ENCODE results near the gene FBLN7.

FBLN7 gene

GRCh38 chr2:112152476-112153178, 14.4 kb downstream of the FBLN7 start:
- TF ChIP-seq CTCF (IDR thresholded peaks at IDR 0.05; ENCODE audit: borderline replicate concordance, insufficient read depth, low read depth, low read length), result no peak
- H3K4me3 ChIP-seq (ENCODE audit: low read depth, low read length), result no peak overlapping the region

GRCh38 chr2:112153179-112153490, 14.9 kb downstream of the FBLN7 start:
- no peak overlapping the region for H3K4me3 ChIP-seq (ENCODE audit: low read depth, low read length)
- no peak for TF ChIP-seq CTCF (IDR thresholded peaks at IDR 0.05; ENCODE audit: borderline replicate concordance, insufficient read depth, low read depth, low read length)

- no peak for TF ChIP-seq CTCF (IDR thresholded peaks at IDR 0.05; ENCODE audit: borderline replicate concordance, insufficient read depth, low read depth, low read length)
- H3K4me3 ChIP-seq (ENCODE audit: low read depth, low read length), result no peak overlapping the region
These were observed 15.3 kb downstream of the FBLN7 start for GRCh38 chr2:112153501-112153900.

- H3K4me3 ChIP-seq (ENCODE audit: low read depth, low read length), result no peak overlapping the region
- TF ChIP-seq CTCF (IDR thresholded peaks at IDR 0.05; ENCODE audit: borderline replicate concordance, insufficient read depth, low read depth, low read length), result no peak
These were observed 16.3 kb downstream of the FBLN7 start for GRCh38 chr2:112154246-112155117.

GRCh38 chr2:112155331-112156151, 17.4 kb downstream of the FBLN7 start:
- H3K4me3 ChIP-seq (ENCODE audit: low read depth, low read length), result no peak overlapping the region
- TF ChIP-seq CTCF (IDR thresholded peaks at IDR 0.05; ENCODE audit: borderline replicate concordance, insufficient read depth, low read depth, low read length), result no peak

GRCh38 chr2:112156152-112156986, 18.2 kb downstream of the FBLN7 start:
- H3K4me3 ChIP-seq (ENCODE audit: low read depth, low read length), result no peak overlapping the region
- TF ChIP-seq CTCF (IDR thresholded peaks at IDR 0.05; ENCODE audit: borderline replicate concordance, insufficient read depth, low read depth, low read length), result no peak

All from GM12875 (cell line).